ENCODE results near the gene MUC21.
"Not testable (repeated sequence)": the region's sequence is repeated elsewhere in the genome, so short reads cannot be mapped to it uniquely, and the experiment has no call there.

The MUC21 gene

DNA sequence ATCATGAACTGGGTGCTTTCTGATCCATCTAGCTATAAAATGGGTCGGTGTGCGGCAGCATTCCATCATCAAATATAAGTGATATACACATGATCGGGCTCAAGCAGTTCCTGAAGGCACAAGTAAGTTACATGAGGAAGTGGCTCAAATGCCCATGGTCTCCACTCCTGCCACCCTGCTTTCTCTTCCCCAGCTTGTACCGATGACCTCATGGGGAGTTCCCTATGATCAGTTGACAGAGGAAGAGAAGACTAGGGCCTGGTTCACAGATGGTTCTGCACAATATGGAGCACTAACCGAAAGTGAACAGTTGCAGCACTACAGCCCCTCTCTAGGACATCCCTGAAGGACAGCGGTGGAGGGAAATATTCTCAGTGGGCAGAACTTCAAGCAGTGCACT, 14.3 kb upstream of the MUC21 start:
- not testable (repeated sequence) for DNase-seq (ENCODE audit: low spot score)

- no peak for DNase-seq (ENCODE audit: low spot score)
Observed at GRCh38 chr6:30970946-30971345, 12.6 kb upstream of the MUC21 start.

DNA sequence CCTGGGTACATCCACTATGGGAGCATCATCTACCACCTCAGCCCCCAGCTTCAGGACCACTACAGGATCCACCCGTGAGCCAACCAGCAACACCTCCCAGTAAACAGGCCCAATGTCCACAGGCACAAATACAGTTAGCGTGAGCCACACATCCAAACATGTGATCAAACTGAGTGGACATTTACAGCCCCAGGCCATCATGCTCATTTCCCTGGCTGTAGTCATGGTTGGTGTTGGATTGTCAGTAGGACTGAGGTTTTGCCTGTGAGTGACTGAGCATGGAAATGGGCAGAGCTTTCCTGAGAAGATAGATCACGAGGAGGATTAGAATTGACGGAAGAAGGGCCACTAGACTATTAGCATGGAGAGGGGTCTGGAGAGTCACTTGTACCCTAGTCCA, 10.7 kb upstream of the MUC21 start:
- no peak for DNase-seq (ENCODE audit: low spot score)

DNA sequence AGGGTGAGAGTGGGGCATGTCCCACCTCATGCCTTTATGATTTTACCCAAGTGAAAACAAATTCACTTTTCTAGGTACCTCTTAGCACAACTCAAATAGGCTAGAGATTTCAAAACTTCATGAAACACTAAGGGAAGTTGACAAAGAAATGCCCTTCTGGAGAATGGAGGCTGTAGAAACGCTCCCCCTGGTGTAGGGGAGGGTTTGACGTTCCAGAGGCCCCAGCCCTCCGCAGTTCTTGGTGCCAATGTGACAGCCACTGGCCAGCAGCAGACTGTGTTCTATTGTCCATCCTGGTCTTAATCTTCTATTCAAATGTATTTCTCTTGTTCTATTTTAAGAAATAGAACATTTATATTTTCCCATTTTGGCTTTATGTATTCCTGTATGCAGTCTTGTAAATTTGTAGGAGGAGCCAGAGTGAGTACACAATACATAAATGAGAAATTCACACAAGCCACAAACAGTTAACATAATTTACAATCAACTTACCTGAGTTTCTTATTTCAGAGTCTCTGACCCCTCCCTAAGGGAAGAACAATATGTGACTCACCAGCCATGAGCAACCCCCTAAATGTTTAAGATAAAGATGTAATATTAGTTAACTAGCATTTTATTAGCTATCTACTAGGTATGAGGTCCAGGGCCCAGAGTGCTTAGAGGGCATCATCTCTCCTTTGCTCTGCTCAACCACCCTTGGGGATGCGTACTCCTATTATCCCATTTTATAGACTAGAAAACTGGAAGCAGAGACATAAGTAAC, 8.8 kb upstream of the MUC21 start:
- no peak for DNase-seq (ENCODE audit: low spot score)

GRCh38 chr6:30979141-30979540, 4.4 kb upstream of the MUC21 start:
- DNase-seq (ENCODE audit: low spot score) = no peak

- DNase-seq (ENCODE audit: low spot score) = no peak
Observed at GRCh38 chr6:30979690-30980089, 3.8 kb upstream of the MUC21 start.

DNA sequence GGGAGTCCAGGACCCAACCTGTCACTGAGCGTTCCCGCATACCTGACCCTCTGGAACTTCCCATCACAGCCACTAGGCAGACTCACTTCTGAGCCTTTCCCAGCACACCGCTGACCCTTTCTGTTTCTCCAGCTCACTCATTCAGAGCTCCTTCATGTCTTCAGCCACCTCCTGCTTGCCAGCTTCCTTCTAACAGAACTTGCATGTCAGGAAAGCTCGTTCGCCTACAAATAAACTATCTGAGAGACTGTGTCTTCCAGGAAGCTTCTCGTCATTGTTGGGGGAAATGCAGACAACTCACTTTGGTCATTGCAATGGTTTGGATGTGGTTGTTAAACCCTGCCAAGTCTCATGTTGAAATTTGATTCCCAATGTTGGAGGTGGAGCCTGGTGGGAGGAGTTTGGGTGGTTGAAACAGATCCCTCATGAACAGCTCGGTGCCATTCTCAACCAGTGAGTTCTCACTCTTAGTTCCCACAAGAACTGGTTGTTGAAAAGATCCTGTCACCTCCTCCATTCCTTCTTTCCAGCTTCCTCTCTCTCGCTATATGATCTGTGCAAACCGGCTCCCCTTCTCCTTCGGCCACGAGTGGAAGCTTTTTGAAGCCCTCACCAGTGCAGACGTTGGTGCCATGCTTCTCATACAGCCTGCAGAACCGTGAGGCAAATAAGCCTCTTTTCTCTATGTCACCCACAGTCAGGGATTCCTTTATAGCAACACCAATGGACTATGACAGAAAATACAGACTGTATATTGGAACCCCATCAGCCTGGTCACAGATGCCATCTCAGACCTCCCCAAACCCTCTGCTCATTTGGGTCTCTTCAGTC, 1.4 kb upstream of the MUC21 start:
- no peak for DNase-seq (ENCODE audit: low spot score)

DNA sequence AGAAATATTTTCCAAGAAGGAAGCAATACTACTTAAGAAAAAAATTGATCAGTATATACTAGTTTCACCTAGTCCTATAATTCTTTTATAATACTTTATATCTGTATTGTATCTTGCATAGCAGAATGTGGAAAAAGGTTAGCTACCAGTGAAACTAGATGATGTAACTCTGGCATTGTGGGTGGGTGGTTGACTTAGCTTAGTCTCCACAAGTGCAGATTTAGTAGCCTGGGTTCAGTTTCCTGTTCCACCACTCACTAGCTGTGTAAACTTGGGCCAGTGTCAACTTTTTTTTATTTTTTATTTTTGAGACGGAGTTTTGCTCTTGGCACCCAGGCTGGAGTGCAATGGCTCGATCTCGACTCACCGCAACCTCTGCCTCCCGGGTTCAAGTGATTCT, 2.0 kb downstream of the MUC21 start:
- no peak for DNase-seq (ENCODE audit: low spot score)

DNA sequence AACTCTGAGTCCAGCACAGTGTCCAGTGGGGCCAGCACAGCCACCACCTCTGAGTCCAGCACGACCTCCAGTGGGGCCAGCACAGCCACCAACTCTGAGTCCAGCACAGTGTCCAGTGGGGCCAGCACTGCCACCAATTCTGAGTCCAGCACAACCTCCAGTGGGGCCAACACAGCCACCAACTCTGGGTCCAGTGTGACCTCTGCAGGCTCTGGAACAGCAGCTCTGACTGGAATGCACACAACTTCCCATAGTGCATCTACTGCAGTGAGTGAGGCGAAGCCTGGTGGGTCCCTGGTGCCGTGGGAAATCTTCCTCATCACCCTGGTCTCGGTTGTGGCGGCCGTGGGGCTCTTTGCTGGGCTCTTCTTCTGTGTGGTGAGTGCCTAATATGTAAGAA, 3.8 kb downstream of the MUC21 start:
- no peak for DNase-seq (ENCODE audit: low spot score)

DNA sequence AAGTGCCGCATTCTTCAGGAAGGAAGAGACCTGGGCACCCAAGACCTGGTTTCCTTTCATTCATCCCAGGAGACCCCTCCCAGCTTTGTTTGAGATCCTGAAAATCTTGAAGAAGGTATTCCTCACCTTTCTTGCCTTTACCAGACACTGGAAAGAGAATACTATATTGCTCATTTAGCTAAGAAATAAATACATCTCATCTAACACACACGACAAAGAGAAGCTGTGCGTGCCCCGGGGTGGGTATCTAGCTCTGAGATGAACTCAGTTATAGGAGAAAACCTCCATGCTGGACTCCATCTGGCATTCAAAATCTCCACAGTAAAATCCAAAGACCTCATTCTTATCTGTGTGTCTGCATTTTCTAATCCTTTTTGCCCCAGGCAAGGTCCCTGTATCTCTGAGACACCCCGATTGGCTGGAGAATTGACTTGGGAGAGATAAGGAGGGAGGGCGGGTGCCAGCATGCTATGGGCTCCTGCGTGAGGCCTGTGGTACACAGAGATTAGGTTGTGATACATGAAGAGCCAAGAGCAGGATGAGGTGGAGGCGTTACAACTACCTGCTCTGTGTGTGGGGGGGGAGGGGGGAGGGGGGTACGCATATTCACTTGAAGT, 4.8 kb downstream of the MUC21 start:
- no peak for DNase-seq (ENCODE audit: low spot score)

DNA sequence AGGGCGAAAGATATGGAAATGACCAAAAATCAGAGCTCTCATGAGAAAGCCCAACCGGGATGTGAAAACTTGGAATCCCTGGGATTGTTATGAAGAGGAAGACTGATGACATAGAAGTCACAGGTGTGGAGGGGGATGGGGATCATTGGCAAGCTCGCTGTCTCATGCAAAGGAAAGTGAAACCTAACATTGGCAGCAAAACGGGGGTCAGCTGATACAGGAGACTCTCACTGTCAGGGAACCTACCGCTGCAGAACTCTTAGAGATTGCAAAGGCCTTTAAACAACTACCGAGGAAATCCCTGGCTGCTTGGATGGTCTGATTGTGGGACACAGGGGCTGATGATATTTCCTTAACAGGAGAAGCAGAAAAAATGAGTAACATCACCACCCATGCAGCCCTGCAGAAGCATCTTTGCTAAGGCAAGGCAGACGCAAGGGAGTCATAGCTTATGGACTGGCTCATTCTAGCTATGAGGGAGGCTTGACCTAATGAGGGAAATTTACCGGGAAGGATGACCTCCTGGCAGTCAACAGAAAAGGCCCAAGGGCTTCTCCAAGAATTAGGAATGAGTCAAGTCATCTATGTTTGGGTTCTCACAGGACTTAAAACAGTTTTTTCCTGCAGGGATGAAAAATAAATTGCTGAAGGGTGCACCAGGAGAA, 7.0 kb downstream of the MUC21 start:
- DNase-seq (ENCODE audit: low spot score) = no peak

GRCh38 chr6:30991891-30992290, 8.4 kb downstream of the MUC21 start:
- no peak for DNase-seq (ENCODE audit: low spot score)

- no peak for DNase-seq (ENCODE audit: low spot score)
Observed at GRCh38 chr6:30997301-30997700, 13.8 kb downstream of the MUC21 start.

DNA sequence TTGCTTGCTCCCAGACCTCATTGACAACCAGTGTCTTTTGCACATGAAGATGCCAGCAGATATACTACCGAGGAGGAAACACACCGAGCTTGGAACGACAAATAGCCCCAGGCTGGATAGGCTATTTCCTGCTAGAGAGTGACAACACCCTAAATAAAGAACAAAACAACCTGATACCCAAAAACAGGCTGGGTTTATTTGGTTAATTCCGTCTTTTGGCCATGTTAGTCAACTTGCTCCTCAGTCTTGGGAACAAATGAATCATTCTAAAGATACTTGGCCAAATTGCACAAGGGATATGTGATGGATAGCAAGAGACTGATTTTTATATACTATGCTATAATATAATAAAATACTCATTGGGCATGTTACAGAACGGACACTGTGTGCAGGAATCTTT, 15.3 kb downstream of the MUC21 start:
- no peak for DNase-seq (ENCODE audit: low spot score)

DNA sequence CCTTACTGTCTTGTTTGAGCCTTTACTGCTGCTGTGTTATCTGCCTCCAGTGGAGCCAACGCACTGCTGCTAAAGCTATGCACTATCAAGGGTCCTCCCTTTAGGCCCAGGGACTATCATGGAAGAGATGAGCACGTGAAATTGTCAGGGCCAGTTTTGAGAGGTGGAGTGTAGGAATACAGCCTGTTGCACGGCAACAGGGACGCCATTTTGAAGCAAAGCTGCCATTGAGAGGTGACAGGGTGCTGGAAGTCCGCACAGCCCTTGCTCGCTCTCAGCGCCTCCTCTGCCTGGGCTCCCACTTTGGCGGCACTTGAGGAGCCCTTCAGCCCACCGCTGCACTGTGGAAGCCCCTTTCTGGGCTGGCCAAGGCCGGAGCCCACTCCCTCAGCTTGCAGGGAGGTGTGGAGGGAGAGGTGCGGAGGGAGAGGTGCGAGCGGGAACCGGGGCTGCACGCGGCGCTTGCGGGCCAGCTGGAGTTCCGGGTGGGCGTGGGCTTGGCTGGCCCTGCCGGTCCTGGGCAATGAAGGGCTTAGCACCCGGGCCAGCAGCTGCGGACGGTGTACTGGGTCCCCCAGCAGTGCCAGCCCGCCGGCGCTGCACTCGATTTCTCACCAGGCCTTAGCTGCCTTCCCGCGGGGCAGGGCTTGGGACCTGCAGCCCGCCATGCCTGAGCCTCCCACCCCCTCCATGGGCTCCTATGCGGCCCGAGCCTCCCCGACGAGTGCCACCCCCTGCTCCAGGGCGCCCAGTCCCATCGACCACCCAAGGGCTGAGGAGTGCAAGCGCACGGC, 16.7 kb downstream of the MUC21 start:
- not testable (repeated sequence) for DNase-seq (ENCODE audit: low spot score)

GRCh38 chr6:31001281-31001888, 17.9 kb downstream of the MUC21 start:
- no peak for DNase-seq (ENCODE audit: low spot score)

DNA sequence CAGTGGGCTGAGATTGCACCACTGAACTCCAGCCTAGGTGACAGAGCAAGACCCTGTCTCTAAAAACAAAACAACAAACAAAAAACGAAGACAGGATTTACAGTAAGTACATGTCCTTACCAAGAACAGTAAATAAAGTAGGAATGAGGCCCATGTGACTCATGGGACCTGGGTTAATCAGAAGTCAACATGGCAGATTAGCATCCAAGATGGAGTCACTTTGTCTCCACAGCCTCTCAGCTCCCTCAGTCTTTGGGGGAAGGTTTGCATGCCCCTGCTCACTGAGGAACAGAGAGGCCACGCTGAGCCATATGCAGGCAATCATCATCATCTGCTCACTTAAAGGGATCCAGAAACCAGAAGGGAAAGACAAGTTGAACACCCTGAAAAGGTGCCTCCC, 19.0 kb downstream of the MUC21 start:
- no peak for DNase-seq (ENCODE audit: low spot score)

DNA sequence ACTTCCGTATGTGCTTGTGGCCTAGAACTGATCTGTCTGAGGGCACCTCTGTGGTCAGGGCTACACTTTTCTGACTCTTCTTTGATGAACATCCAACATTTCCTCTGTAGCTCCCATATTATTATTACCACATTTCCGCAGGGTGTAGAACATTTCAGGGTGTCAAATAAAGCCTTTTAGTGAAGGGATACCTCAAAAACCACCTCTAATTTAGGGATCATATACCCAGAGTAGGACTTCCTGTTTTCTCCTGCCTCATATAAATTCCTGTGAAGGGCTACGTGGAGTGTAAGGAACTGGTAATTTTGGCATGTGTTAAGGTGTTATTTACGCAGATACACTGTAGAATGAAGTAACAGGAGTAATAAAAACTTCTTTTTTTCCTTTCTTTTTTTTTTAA, 21.3 kb downstream of the MUC21 start:
- no peak for DNase-seq (ENCODE audit: low spot score)

GRCh38 chr6:31005249-31006020, 21.9 kb downstream of the MUC21 start:
- no peak for DNase-seq (ENCODE audit: low spot score)

GRCh38 chr6:31007694-31008093, 24.2 kb downstream of the MUC21 start:
- DNase-seq (ENCODE audit: low spot score) = no peak
